Hematopoietic multipotent progenitor cell treated with erythropoietin and hydrocortisone succinate and interleukin-3 and kit ligand, for 6 days (in vitro differentiated cells): Measurements from ENCODE around the gene ILDR2.
A peak's percentile ranks its signal among the peaks of the same experiment; 100 is the strongest.

Source experiments
- DNase-seq: peaks from one replicate; pipeline ENCODE4 v3.0.0-alpha.2; 2015

Gene ILDR2, protein sequence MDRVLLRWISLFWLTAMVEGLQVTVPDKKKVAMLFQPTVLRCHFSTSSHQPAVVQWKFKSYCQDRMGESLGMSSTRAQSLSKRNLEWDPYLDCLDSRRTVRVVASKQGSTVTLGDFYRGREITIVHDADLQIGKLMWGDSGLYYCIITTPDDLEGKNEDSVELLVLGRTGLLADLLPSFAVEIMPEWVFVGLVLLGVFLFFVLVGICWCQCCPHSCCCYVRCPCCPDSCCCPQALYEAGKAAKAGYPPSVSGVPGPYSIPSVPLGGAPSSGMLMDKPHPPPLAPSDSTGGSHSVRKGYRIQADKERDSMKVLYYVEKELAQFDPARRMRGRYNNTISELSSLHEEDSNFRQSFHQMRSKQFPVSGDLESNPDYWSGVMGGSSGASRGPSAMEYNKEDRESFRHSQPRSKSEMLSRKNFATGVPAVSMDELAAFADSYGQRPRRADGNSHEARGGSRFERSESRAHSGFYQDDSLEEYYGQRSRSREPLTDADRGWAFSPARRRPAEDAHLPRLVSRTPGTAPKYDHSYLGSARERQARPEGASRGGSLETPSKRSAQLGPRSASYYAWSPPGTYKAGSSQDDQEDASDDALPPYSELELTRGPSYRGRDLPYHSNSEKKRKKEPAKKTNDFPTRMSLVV

DNA sequence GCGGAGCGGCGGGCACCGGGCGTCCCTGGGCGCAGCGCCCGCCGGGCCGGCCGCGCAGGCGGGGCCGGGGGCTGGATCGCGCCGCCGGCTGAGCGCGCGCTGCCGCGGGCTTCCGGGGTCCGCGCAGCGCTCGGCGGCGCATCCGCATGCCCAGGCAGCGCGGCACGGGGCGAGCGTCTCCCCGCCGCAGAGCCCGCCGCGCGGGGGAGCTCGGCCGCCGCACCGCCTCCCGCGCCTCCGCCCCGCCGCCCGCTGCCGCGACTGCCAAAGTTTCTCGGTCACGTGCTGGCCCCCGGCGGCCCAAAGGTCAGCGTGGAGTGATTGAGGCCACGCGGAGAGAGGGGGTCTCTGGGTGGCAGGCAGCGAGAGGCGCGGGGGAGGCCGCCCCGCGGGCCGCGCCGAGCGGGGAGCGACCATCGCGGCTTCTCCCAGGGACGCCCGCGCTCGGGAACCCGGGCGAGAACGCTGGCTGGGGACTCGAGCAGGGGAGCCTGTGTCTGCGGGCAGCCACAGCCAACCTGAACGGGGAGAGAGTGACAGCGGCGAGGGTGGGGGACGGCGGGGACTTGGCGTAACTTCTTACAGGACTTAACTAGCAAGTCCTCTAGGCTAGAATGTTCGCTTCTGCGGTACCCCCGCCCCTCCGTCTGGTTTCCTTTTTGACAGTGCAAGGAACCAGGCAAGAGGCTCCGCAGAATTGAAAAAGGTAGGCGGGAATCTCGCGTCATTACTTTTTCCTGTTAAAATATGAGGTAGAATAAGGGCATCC lies at the start of gene ILDR2:
Gene ILDR2, minus strand, starts transcription at position 180 of the 769 bp plus-strand sequence. CDS start 272 bp downstream, outside the sequence.
- peak; percentile 47 for DNase-seq

DNA sequence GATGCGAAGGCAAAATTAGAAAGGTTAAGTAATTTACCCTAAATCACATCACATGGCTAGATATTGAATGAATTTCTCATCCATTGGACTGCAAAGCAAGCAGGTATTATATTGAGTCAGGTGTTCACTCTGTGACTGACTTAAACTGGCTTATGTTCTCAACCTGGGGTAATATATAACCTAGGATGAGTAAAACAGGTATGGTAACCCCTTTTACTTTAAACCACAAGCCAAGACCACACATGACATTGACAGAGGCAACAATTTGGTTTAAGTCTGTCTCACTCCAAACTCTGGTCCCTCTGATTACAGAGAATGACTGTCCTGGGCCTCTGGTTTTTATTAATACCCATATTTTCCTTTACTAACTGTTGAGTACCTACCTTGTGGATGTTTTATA lies 47.0 kb upstream of the ILDR2 start:
- no peak for DNase-seq

DNA sequence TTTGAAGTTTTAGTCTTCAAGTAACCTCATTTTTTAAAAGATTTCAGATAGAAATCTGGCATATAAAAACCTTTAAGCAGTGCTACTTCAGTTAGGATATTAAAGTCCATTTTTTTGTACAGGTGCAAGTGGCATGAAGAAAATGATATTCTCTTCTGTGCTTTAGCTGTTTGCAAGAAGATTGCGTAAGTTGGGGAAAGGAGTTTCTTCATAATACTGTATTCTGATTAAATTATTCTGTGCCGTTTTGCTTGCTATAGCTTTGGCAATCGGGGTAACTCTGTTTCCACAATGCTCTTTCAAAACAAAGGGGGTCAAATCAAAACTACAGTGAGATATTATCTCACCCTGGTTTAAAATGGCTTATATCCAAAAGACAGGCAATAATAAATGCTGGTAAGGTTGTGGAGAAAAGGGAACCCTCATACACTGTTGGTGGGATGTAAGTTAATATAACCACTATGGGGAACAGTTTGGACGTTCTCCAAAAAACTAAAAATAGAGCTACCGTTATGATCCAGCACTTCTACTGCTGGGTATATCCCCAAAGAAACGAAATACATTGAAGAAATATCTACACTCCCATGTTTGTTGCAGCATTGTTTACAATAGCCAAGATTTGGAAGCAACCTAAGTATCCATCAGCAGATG lies 40.9 kb upstream of the ILDR2 start:
- peak; percentile 39 for DNase-seq

DNA sequence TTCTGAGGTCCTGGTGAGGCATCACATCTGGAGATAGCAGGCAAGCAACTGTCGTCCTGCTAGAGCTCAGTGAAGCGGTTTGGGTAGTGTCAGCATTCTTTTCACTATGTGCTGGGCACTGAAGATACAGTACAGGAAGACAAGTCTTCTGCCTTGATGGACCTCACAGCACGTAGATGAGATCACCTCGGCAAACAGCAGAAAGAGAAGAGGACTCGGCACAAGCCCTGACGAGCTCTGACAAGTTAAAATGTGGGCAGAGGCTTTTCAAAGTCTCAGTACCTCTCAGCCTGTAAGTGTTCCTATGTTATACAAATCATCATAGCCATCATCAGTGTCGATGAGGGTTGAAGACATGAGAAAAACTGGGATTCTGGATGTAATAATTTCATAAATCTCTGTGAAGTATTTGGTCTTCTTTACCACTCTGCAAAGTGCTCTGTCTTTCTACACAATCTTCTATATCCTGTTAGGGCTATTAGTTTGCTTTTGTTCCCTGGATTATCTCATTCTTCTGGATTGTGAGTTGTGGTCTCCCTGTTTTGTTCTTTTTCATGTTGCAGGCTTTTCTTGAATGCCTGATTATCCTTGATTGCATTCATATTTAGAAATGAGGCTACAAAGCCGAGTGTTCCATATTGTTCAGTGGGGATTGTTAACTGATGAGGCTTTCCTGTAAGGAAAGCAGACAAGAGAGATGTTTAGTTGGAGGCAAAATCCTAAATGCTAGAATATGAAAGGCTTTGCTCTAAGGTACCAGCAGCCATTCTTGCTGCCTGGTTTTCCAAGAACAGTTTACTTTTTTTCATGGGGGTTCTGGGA lies 38.0 kb upstream of the ILDR2 start:
- DNase-seq, result no peak

DNA sequence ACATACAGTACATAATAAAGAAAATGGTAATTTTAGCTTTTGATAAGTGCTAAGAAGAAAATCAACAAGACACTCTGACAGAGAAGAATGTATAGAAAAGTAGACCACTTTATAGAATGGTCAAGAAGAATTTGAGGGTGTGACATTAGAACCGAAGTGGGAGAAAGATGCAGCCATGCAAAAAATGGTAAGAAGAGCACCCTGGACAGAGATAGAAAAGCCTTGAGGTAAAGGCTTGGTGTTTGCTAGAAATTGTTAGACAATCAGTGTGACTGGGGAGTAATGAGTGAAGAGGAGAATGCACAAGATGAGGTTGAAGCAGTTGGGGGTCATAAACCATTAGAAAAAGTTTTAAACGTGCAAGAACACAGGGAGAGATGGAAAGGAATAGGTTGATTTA lies 37.2 kb upstream of the ILDR2 start:
- DNase-seq, result no peak

DNA sequence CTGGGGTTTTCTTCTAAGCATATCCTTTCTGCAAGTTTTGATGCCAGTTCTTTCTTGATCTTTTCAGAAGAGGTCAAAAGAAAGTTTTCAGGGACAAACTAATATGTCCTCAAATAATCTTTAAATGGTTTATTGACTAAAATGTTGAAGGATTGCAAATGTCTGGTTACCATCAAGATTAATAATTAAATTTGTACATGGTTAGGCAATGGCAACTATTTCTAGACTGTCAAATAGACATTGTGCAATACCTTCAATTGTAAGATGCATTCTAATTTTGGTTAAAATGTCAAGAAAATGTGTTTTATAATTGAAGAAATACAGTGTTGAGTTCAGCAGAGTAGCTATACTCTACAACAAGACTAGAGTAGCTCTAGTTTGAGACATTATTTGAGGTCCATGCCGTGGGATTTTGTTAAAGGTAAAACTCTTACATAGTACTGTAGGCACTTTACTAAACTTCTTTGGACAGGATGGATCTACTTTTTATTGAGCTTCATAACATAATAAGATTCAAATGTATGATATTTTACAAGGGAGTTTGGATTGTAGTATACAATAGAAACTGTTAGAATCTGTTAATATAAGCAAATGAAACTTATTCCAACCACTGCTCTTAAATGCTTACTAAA lies 36.3 kb upstream of the ILDR2 start:
- DNase-seq, result no peak

DNA sequence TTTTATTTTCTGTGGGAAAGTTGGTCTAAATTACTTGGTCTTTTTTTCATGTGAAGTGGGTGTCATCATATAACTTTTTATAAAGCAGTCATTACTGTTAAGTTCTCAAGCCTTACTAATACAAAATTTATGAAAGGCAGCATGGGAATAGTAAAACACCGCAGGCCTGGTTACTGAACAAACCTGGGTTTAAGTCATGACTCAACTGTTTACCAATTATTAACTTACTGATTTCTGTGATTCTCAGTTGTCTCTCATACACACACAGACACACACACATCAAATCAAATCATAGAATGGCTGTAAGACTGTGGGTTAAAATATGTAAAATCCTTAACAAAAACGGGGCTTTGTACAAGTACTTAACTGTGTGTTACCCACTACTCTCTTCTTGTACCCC lies 28.4 kb upstream of the ILDR2 start:
- DNase-seq, result no peak

DNA sequence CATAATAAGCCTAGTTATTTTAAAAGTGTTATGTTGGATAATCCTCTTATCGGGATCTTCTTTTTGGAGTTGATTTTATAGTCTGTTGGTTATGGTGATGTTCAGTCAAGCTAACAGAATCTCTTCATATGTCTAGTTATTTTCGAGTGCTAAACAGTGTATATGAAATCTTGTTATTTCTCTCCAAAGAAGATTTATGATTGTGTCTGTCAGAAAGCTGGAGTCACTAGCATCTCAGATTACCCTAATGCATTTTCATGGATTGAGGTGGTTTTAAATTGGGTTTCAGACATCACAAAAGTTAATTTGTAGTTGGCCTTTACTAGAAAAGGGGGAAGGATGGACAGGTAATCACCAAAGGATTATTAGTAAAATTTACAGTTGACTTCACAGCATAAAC lies 27.0 kb upstream of the ILDR2 start:
- no peak for DNase-seq

DNA sequence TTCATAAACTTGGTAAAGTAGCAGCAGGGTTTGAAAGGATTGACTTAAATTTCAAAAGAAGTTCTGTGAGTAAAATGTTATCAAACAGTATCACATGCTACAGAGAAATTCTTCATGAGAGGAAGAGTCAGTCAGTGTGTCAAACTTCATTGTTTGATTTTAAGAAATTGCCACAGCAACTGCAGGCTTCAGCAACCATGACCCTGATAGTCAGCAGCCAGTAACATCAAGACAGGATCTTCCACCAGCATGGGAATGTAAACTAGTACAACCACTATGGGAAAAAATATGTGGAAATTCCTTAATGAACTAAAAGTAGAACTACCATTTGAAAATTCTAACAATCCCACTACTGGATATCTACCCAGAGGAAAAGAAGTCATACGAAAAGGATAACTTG lies 25.2 kb upstream of the ILDR2 start:
- DNase-seq, result no peak

DNA sequence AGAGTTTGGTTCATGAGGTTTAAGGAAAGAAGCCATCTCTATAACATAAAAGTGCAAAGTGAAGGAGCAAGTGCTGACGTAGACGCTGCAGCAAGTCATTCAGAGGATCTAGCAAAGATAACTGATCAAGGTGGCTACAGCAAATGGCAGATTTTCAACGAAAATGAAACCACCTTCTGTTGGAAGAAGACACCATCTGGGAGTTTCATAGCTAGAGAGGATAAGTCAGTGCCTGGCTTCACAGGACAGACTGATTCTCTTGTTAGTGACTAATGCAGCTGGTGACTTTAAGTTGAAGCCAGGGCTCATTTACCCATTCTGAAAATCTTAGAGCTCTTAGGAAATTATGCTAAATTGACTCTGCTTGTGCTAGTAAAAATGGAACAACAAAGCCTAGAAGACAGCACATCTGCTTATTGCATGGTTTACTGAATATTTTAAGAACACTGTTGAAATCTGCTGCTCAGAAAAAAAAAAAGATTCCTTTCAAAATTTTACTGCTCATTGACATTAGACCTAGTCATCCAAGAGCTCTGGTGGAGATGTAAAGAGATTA lies 24.2 kb upstream of the ILDR2 start:
- DNase-seq, result no peak

DNA sequence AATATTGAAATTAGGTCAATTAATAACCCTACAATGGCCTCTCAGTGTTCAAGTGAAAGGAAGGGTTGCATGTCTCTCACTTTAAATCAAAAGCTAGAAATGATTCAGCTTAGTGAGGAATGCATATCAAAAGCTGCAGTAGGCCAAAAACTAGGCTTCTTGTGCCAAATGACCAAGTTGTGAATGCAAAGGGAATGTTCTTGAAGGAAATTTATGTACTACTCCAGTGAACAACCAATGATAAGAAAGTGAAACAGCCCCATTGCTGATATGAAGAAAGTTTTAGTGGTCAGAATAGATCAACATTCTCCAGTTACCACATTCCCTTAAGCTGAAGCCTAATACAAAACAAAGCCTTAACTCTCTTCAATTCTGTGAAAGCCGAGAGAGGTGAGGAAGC lies 23.7 kb upstream of the ILDR2 start:
- DNase-seq, result no peak

DNA sequence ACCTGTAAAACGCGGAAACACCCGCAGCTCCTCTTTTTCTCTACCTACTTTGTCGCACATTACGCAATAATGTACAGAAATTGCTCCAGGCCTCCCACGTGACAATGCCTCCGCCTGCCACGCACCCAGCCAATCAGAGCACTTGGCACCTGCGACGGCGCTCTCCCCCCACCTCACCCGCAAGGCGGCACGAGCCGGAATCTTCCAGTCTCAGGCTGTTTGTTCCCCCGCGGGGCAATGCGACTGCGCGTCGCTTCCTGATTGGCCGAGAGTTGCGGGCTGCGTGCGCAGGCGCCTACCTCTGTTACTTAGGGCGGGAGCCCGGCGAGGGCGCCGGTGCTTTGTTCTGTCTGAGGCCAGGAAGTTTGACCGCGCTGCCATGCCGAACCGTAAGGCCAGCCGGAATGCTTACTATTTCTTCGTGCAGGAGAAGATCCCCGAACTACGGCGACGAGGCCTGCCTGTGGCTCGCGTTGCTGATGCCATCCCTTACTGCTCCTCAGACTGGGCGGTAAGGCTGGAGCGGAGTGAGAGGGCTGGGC lies 13.7 kb upstream of the ILDR2 start, which contains the start of gene MAEL:
Gene MAEL, plus strand, starts transcription at position 307 of the 542 bp plus-strand sequence. Its CDS starts 73 bp downstream, at position 380.
- no peak for DNase-seq

DNA sequence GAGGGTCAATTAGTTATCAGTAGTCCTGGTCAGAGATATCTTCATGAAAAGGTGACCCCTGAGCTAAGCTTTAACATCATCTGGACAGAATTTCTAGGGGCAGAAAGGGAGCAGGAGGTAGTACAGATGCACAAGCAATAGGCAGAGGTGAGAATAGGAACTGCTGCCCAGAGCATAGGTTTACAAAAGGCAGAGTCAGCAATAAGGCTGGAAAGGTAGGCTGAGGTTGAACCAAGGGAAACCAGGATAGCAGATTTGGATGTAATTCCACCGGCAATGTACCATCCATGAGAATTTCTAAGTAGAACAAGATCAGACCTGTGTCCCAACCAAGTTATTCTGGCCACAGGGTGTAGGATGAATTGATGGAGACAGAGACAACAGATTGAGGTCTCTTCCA lies 6.2 kb upstream of the ILDR2 start:
- no peak for DNase-seq

DNA sequence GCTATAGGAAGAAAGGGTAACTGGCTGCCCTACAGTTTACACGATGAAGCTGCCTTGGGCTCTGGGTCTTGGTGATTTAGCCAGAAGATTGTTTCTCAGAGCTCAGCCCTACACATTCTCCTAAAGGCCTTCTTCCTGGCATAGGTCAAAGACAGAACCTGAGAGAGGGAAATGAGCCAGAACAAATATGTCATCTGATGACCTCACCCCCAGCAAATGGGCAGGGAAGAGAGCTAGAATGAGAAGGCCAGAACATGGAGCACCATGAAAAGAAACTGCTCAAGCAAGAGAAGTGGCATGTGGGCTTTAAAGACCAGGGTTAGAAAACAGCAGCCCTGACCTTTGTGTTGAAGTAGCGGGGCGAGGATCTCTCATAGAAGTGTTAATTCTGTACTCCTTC lies 5.5 kb upstream of the ILDR2 start:
- DNase-seq, result no peak

DNA sequence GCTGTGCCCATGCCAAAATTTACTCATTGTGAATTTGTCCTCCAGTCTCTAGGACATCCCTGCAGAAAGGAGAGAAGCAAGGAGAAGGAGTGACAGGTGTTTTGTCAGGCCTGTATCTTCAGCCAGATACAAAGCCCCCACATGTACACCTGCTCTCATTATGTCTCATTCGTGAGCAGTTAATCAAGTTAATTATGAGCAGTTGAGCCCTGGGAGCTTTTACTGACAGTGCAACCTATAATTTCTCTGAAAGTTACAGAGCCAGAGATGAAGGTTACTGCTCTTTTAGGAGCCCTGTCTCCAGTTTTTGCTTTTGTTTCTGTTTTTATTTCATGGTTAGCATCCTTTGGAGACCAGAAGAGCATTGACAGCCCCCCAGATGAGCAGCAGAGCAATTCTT lies 5.0 kb upstream of the ILDR2 start:
- no peak for DNase-seq

DNA sequence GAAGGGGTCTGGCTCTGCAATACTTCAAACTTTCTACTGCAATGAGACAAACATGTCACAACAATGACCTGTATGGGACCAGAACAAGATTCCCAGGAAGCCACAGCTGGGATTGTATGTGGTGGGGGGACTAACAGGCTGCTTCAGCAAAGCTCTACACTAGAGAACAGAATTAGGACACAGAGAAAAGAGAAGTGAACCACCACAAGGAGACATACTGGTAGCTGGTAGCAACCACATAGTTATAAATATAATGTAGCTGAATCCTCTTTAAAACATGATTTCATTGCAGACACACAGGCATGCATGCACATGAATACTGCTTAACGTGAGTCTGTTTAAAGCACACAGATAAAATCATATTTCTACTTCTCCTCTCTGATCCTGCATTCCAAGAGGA lies 3.5 kb upstream of the ILDR2 start:
- DNase-seq, result no peak

DNA sequence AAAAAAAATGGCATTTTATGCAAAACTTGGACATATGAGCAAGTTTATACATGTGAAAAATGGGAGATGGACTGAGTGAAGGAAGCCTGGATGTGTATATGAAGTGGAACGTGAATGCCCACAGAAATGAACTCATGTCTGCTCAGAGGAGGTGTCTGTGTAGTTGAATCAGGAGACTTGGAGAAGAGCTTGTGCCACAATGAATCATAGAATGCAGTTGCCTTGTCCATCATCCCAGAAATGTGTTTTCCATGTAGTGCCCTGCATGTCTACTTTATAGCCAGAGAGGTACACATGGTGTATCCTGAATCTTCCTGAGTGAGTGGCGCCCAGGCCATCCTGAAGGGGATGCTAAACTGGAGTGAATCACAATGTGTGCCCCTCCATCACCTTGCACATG lies 2.6 kb upstream of the ILDR2 start:
- no peak for DNase-seq

DNA sequence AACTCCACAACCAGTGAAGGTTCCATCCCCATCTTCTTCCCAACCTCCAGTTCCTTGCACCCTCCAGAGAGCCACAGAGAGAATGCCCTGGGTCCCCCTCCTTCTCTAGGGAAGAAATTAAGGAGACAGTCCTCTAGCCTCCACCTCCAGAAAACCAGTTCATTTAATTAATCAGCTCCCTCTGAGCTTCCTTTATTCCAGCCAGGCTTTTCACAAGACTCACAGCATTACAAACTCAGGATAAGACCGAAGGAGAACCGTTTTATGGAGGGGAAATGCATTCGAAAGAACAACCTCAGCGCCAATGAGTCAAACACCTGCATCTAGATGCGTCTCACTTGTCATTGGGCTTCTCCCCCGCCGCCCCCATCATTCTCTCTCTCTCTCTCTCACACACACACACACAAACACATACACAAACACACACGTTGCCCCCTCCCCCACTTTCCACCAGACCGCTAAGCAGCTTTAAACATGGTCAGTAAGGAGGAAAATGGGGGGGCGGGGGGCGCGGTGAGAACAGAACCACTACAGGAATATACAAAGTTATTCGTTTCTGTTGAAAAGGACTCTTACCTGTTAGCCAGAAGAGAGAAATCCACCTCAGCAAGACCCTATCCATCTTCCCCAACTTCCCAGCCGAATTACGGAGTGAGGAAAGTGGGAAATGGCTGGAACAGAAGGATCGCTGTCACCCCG lies 544 bp downstream of the ILDR2 start:
- peak; percentile 9 for DNase-seq

DNA sequence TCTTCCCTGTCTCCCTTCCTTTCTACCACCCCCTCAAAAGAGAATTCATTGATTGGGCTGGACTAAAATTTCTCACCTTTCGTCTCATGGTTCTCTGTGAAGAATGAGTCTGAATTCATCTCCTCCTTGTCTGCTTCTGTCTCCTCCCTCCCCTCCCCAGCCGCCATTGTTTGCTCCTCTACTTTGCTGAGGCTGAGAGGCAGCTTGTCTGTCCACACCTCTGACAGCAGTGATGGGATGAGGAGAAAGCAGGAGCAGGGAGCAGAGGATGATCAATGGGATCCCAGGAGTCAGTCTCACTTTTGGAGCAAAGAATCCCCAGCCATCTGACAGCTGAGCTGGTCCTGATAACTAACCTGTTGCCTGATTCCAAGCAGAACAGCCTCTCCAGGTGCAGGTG lies 2.5 kb downstream of the ILDR2 start:
- no peak for DNase-seq

DNA sequence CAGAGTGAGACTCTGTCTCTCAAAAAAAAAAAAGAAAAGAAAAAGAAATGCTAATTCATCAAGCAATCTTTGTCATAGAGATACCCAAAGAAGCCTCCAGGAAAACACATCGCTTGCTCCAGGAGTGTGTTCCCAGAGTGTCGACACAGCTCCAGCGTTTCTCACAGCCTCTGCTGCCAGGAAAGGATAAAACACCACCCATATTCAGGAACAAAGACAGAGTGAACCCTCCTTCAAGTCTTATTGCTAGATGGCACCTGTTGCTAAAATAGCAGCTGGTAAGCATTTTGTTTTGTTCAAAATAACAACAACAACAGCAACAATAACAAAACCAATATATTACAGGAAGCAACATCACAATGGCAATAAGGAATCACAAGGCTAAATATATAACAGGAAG lies 3.1 kb downstream of the ILDR2 start:
- DNase-seq, result no peak

DNA sequence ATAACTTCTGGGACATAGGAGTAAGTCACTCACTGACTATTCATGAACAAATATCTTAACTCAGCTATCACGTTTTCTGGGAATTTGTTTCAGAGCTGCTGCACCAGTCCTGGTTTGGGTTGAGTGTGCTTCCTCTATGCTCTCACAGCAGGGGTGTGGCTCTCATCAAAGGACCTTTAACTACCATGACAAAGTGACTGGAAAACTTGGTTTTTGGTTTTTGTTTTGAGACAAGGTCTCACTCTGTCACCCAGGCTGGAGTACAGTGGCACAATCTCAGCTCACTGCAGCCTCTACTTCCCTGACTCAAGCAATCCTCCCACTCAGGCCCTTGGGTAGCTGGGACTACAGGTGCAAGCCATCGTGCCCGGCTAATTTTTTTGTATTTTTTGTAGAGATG lies 4.1 kb downstream of the ILDR2 start:
- no peak for DNase-seq
